ENCODE data around the gene LIMA1. TPM values are rescaled to one million over a fixed set of nuclear protein-coding genes. Genes with fewer than 3 reads are reported as not detected.

The LIMA1 gene
- total RNA-seq, 1 experiment from 2014 or later, result 48.9 TPM

DNA sequence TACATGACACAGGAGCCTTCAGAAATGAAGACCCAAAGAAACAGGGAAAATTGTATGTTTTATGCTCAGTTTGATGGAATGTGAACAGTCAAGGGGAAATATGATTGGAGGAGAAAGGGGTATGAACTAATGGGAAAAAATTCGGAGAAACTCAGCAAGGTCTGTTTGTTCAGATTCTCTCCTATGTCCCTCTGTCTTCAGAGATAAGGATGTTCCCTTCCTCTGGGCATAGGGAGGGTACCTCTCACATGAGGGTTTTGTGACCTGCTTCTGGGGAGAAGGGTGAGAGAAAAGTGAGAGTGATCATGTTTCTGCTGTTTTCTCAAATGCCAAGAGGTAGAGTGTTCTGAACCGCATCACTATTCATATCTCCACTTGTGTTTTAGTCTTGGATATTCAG lies 26.6 kb upstream of the LIMA1 start:
- TF ChIP-seq, protein P1, sequence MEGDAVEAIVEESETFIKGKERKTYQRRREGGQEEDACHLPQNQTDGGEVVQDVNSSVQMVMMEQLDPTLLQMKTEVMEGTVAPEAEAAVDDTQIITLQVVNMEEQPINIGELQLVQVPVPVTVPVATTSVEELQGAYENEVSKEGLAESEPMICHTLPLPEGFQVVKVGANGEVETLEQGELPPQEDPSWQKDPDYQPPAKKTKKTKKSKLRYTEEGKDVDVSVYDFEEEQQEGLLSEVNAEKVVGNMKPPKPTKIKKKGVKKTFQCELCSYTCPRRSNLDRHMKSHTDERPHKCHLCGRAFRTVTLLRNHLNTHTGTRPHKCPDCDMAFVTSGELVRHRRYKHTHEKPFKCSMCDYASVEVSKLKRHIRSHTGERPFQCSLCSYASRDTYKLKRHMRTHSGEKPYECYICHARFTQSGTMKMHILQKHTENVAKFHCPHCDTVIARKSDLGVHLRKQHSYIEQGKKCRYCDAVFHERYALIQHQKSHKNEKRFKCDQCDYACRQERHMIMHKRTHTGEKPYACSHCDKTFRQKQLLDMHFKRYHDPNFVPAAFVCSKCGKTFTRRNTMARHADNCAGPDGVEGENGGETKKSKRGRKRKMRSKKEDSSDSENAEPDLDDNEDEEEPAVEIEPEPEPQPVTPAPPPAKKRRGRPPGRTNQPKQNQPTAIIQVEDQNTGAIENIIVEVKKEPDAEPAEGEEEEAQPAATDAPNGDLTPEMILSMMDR (IDR thresholded peaks at IDR 0.05; ENCODE audit: unreplicated experiment), result no peak
- CTCF ChIA-PET, result no interaction called here
- no peak overlapping the region for H3K27ac Mint-ChIP-seq (ENCODE audit: unreplicated experiment)
- no peaks in the 10 kb centered on the region for H3K9me3 Mint-ChIP-seq (ENCODE audit: low read depth, unreplicated experiment)
- H3K27me3 Mint-ChIP-seq (ENCODE audit: unreplicated experiment), result no peaks in the 10 kb centered on the region
- H3K4me1 Mint-ChIP-seq (ENCODE audit: low read depth, unreplicated experiment), result peaks cover 23% of the 10 kb centered on the region
- DNase-seq, result no peak
- peaks cover 10% of the 10 kb centered on the region for H3K36me3 Mint-ChIP-seq (ENCODE audit: insufficient read depth, unreplicated experiment)
- H3K4me3 Mint-ChIP-seq (ENCODE audit: low read depth, unreplicated experiment), result no peak overlapping the region
- intact Hi-C loops (cut with micrococcal nuclease; ENCODE audit: unreplicated experiment), result loop anchor here (5.0 to 10.0 kb wide), 3 partner anchors 48 to 235 kb away; no protein-coding TSS in a partner anchor
- BruUV-seq (replicated peaks), result no TSS peak

DNA sequence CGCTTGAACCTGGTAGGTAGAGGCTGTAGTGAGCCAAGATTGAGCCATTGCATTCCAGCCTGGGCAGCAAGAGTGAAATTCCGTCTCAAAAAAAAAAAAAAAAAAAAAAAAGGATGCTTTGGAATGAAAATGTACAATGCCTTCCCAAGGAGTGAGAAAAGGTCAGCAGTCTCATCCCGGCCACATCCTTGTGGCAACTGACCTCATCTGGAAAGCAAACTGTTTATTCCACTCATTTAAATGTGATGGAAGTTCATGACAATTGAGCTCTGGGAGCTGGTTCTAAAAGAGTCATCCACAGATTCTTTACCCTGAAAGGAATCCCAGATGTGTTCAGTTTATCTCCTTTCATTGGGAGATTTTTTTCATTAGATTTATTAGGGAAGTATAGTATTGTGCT lies 19.4 kb upstream of the LIMA1 start:
- intact Hi-C loops (cut with micrococcal nuclease; ENCODE audit: unreplicated experiment), result no loop called here
- H3K4me3 Mint-ChIP-seq (ENCODE audit: low read depth, unreplicated experiment), result no peak overlapping the region
- BruUV-seq (replicated peaks), result no TSS peak
- H3K27ac Mint-ChIP-seq (ENCODE audit: unreplicated experiment), result no peak overlapping the region
- H3K9me3 Mint-ChIP-seq (ENCODE audit: low read depth, unreplicated experiment), result no peaks in the 10 kb centered on the region
- no peaks in the 10 kb centered on the region for H3K27me3 Mint-ChIP-seq (ENCODE audit: unreplicated experiment)
- no peaks in the 10 kb centered on the region for H3K36me3 Mint-ChIP-seq (ENCODE audit: insufficient read depth, unreplicated experiment)
- peaks cover 17% of the 10 kb centered on the region for H3K4me1 Mint-ChIP-seq (ENCODE audit: low read depth, unreplicated experiment)
- CTCF ChIA-PET, result interaction anchor here (0.7 kb wide), 1 partner anchor 478 kb away, joined by 8 read pairs; no protein-coding TSS in a partner anchor
- no peak for DNase-seq
- TF ChIP-seq, protein P1 (IDR thresholded peaks at IDR 0.05; ENCODE audit: unreplicated experiment), result no peak

DNA sequence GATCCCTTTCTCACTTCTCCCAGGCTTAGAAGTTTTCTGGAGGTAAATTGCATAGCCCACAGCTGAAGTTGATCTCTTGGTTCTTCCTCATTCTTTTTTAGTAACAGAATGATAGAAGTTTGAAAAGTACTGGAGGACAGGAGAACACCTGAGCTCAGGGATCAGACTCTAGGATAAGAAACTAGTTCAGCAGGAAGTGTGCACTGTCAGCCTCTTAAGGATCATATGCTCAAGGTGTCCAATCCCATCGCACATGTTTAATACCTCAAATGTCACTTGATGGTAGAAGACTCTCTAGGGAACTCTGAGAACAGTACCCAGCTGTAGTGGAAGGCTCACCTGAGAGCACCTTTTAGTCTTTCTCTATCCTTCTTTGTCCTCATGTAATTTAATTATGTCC lies 14.7 kb upstream of the LIMA1 start:
- no peaks in the 10 kb centered on the region for H3K9me3 Mint-ChIP-seq (ENCODE audit: low read depth, unreplicated experiment)
- peaks cover 16% of the 10 kb centered on the region for H3K4me1 Mint-ChIP-seq (ENCODE audit: low read depth, unreplicated experiment)
- no peaks in the 10 kb centered on the region for H3K36me3 Mint-ChIP-seq (ENCODE audit: insufficient read depth, unreplicated experiment)
- TF ChIP-seq, protein P1 (IDR thresholded peaks at IDR 0.05; ENCODE audit: unreplicated experiment), result no peak
- DNase-seq, result no peak
- H3K4me3 Mint-ChIP-seq (ENCODE audit: low read depth, unreplicated experiment), result no peak overlapping the region
- peak overlapping the region; percentile 43 for H3K27ac Mint-ChIP-seq (ENCODE audit: unreplicated experiment)
- intact Hi-C loops (cut with micrococcal nuclease; ENCODE audit: unreplicated experiment), result no loop called here
- H3K27me3 Mint-ChIP-seq (ENCODE audit: unreplicated experiment), result no peaks in the 10 kb centered on the region
- BruUV-seq (replicated peaks), result no TSS peak
- CTCF ChIA-PET, result no interaction called here

DNA sequence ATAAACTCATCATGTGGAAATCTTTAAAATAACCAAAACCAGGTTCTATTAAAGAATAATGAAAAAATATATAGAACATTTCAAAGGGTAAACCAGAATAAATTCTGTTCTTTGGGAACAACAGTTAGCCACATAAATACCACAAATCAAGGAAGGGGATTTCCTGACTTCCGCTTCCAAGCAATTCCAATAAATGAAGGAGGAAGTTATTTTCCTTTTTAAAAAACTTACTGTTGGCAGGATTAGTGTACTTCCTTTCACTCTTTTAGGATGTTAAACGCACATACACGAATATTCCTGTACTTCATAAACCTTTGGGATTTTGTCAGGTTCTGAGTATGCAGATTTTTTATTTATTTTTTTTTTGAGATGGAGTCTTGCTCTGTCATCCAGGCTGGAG lies 13.7 kb upstream of the LIMA1 start:
- DNase-seq, result no peak
- CTCF ChIA-PET, result interaction anchor here (0.8 kb wide), 1 partner anchor 14 kb away, joined by 3 read pairs; no protein-coding TSS in a partner anchor
- H3K27ac Mint-ChIP-seq (ENCODE audit: unreplicated experiment), result no peak overlapping the region
- TF ChIP-seq, protein P1 (IDR thresholded peaks at IDR 0.05; ENCODE audit: unreplicated experiment), result no peak
- H3K4me1 Mint-ChIP-seq (ENCODE audit: low read depth, unreplicated experiment), result peaks cover 16% of the 10 kb centered on the region
- no peaks in the 10 kb centered on the region for H3K9me3 Mint-ChIP-seq (ENCODE audit: low read depth, unreplicated experiment)
- BruUV-seq (replicated peaks), result no TSS peak
- no peaks in the 10 kb centered on the region for H3K36me3 Mint-ChIP-seq (ENCODE audit: insufficient read depth, unreplicated experiment)
- intact Hi-C loops (cut with micrococcal nuclease; ENCODE audit: unreplicated experiment), result no loop called here
- no peaks in the 10 kb centered on the region for H3K27me3 Mint-ChIP-seq (ENCODE audit: unreplicated experiment)
- H3K4me3 Mint-ChIP-seq (ENCODE audit: low read depth, unreplicated experiment), result no peak overlapping the region
